Mesenchymal stem cell (in vitro differentiated cells and primary cell): ENCODE data around the gene CFAP410.

Source experiments
- DNase-seq: peaks from one replicate; pipeline ENCODE4 v3.0.0-alpha.2; 2013
- H2AFZ ChIP-seq: one replicate; pipeline ENCODE4 v1.6.1; 2013; ENCODE audit warnings: low read depth, mild to moderate bottlenecking, control low read depth, inconsistent platforms, low read length, moderate library complexity
- H2AK5ac ChIP-seq: 2 replicates; pipeline ENCODE4 v1.6.1; 2013; ENCODE audit warnings: low read length, moderate library complexity, mild to moderate bottlenecking, inconsistent platforms; ENCODE audit not compliant: severe bottlenecking
- H2BK120ac ChIP-seq: one replicate; pipeline ENCODE4 v1.6.1; 2013; ENCODE audit warnings: low read depth, mild to moderate bottlenecking, inconsistent platforms, low read length, moderate library complexity
- H2BK12ac ChIP-seq, 2 experiments: one replicate each; pipeline ENCODE4 v1.6.1; 2013; ENCODE audit warnings: inconsistent platforms in 2 of 2, low read length in 2 of 2, mild to moderate bottlenecking in 2 of 2, moderate library complexity in 2 of 2, control low read depth in 1 of 2
- H2BK15ac ChIP-seq: one replicate; pipeline ENCODE4 v1.6.1; 2013; ENCODE audit warnings: mild to moderate bottlenecking, low read depth, inconsistent platforms; ENCODE audit not compliant: poor library complexity, severe bottlenecking
- H2BK5ac ChIP-seq: 2 replicates; pipeline ENCODE4 v1.6.1; 2013; ENCODE audit warnings: low read depth, mild to moderate bottlenecking, low read length, control low read depth, inconsistent platforms; ENCODE audit not compliant: poor library complexity, severe bottlenecking
- H3K14ac ChIP-seq, 2 experiments: one replicate each; pipeline ENCODE4 v1.6.1; 2013; ENCODE audit warnings: inconsistent platforms in 2 of 2, low read length in 2 of 2, control low read depth in 1 of 2, mild to moderate bottlenecking in 1 of 2, moderate library complexity in 1 of 2
- H3K18ac ChIP-seq, 2 experiments: one replicate each; pipeline ENCODE4 v1.6.1; 2013; ENCODE audit warnings: inconsistent platforms in 2 of 2, low read length in 2 of 2, control low read depth in 1 of 2, low read depth in 1 of 2, mild to moderate bottlenecking in 1 of 2
- H3K23ac ChIP-seq, 2 experiments: one replicate each; pipeline ENCODE4 v1.6.1; 2013; ENCODE audit warnings: inconsistent platforms in 2 of 2, low read length in 2 of 2, mild to moderate bottlenecking in 2 of 2, moderate library complexity in 2 of 2, control low read depth in 1 of 2
- H3K27ac ChIP-seq: 2 replicates; pipeline ENCODE4 v1.5.1; 2013; ENCODE audit warnings: mild to moderate bottlenecking, moderate library complexity, low read length, control low read depth, inconsistent platforms; ENCODE audit not compliant: poor library complexity, severe bottlenecking
- H3K27me3 ChIP-seq, 2 experiments: 2 replicates each; pipeline versions ENCODE4 v1.6.1 to v1.7.0; 2013; ENCODE audit warnings: low read length in 2 of 2, mild to moderate bottlenecking in 2 of 2, moderate library complexity in 2 of 2, control low read depth in 1 of 2, inconsistent platforms in 1 of 2; ENCODE audit not compliant: control insufficient read depth in 1 of 2, insufficient read depth in 1 of 2
- H3K36me3 ChIP-seq, 2 experiments: 2 replicates each; pipeline versions ENCODE4 v1.6.1 to v1.7.0; 2013; ENCODE audit warnings: low read length in 2 of 2, control low read depth in 1 of 2, inconsistent platforms in 1 of 2, low read depth in 1 of 2, mild to moderate bottlenecking in 1 of 2; ENCODE audit not compliant: insufficient read depth in 2 of 2, control insufficient read depth in 1 of 2
- H3K4ac ChIP-seq, 2 experiments: one replicate each; pipeline ENCODE4 v1.6.1; 2013; ENCODE audit warnings: inconsistent platforms in 2 of 2, low read length in 2 of 2, mild to moderate bottlenecking in 2 of 2, moderate library complexity in 2 of 2, control low read depth in 1 of 2, low read depth in 1 of 2
- H3K4me1 ChIP-seq: 2 replicates; pipeline ENCODE4 v1.6.1; 2013; ENCODE audit warnings: low read depth, low read length, control low read depth; ENCODE audit not compliant: control insufficient read depth, insufficient read depth
- H3K4me2 ChIP-seq: 2 replicates; pipeline ENCODE4 v1.6.1; 2013; ENCODE audit warnings: low read length, mild to moderate bottlenecking, inconsistent platforms; ENCODE audit not compliant: poor library complexity, severe bottlenecking
- H3K4me3 ChIP-seq, 2 experiments: 2 replicates each; pipeline versions ENCODE4 v1.5.1 to v1.7.0; 2013; ENCODE audit warnings: low read length in 2 of 2, mild to moderate bottlenecking in 2 of 2, control low read depth in 1 of 2, low read depth in 1 of 2; ENCODE audit not compliant: insufficient read depth in 1 of 2
- H3K79me1 ChIP-seq: replicated peaks from 2 replicates; pipeline ENCODE4 v1.6.1; 2013; ENCODE audit warnings: mild to moderate bottlenecking, control low read depth, low read length, inconsistent platforms; ENCODE audit not compliant: poor library complexity, severe bottlenecking
- H3K9ac ChIP-seq: 2 replicates; pipeline ENCODE4 v1.7.0; 2013; ENCODE audit warnings: mild to moderate bottlenecking, low read length, moderate library complexity
- H3K9me3 ChIP-seq: 2 replicates; pipeline ENCODE4 v1.7.0; 2013; ENCODE audit warnings: mild to moderate bottlenecking, low read length; ENCODE audit not compliant: control insufficient read depth
- H4K8ac ChIP-seq: one replicate; pipeline ENCODE4 v1.6.1; 2013; ENCODE audit warnings: inconsistent platforms, mild to moderate bottlenecking, low read length, moderate library complexity
- H4K91ac ChIP-seq: one replicate; pipeline ENCODE4 v1.6.1; 2013; ENCODE audit warnings: mild to moderate bottlenecking, low read length, inconsistent platforms
- WGBS: methylation state at CpG from one replicate; pipeline ENCODE4 v1.1.7; 2013; ENCODE audit warnings: mixed read lengths; 5-methylcytosine and 5-hydroxymethylcytosine counted together

Gene CFAP410

DNA sequence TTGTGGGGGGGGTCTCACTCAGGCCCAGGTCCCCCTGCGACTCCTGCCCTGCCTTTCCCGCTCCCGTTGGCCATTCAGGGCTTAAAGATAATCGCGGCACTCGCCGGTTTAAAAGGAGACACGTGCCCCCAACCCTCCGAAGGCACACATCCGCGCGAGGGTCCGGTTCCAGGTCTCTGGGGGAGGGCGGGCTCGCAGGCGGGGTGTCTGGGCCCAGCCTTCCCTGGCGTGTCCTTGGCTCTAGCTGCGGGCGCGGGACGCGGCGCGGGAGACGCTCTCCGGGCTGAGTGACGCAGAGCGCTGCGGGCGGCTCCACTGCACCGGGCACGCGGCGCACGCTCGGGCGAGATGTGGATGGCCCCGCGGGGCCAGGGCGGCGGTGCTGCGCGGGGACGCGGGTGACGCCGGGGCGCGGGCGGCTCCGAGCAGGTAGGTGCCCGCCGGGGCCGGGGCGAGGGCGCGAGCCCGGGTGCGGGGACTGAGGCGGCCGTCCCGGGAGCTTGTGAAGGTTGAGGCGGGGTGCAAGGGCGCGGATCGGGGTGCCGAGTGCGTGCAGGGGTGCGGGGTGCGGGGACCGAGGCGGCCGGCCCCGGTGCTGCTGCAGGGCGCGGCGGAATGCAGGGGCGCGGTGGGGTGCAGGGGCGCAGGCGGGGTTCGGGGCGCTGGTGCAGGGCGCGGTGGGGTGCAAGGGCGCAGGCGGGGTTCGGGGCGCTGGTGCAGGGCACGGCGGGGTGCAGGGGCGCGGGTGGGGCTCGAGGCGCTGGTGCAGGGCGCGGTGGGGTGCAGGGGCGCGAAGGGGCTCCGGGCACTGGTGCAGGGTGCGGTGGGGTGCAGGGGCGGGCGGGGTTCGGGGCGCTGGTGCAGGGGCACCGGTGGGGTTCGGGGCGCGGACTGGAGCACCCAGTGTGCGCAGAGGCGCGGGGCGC lies 10.9 kb upstream of the CFAP410 start:
- Histone ChIP-seq H3K14ac (no peak overlapping the region), H2AK5ac (no peak overlapping the region), H3K18ac (no peak overlapping the region), H4K8ac (no peak overlapping the region), H3K9ac (no peak overlapping the region), H3K36me3 (no peaks in the 10 kb centered on the region), H3K23ac (no peak overlapping the region), H3K4ac (no peak overlapping the region), H2AFZ (no peak overlapping the region), H3K4me1 (peaks cover 2% of the 10 kb centered on the region), H2BK5ac (no peak overlapping the region), H3K79me1 (no peaks in the 10 kb centered on the region), H3K27ac (no peak overlapping the region), H2BK12ac (no peak overlapping the region), H3K9me3 (no peaks in the 10 kb centered on the region), H3K27me3 (peaks cover 47 to 76% of the 10 kb centered on the region in 2 experiments), H2BK120ac (no peak overlapping the region), H3K4me3 (no peak overlapping the region), H4K91ac (no peak overlapping the region), H2BK15ac (no peak overlapping the region), H3K4me2 (no peak overlapping the region)
- WGBS: 69% methylated on average over 91 of the region's 113 CpGs
- DNase-seq: no peak

DNA sequence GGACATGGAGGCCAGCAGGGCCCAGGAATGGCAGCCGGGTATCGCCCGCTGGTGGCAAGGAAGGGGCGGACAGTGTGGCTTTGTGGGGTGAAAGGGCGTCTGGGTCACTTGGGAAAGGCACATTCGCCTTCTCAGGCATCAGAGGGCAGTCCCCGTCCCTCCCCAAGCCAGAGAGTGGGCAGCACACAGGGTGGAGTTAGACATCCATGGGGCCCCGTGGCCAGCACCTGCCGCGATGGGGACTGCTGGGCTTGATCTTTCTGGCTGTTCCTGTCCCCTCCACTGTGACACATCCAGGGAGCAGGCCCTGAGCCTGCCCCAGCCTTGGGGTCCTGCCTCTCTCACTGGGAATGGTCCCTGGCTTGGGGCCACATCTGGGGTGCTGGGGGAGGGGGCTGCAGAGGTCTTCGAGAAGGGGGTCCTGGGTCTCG lies 10.2 kb upstream of the CFAP410 start:
- no peak overlapping the region for H3K4me3 ChIP-seq
- H3K23ac ChIP-seq: no peak overlapping the region
- H4K8ac ChIP-seq: no peak overlapping the region
- H3K27me3 ChIP-seq: peaks cover 42 to 75% of the 10 kb centered on the region in 2 experiments
- H2BK120ac ChIP-seq: no peak overlapping the region
- no peaks in the 10 kb centered on the region for H3K36me3 ChIP-seq
- 83% methylated on average over 12 of the region's 12 CpGs for WGBS
- no peak overlapping the region for H2AFZ ChIP-seq
- no peak overlapping the region for H3K14ac ChIP-seq
- no peak overlapping the region for H2AK5ac ChIP-seq
- DNase-seq: no peak
- peaks cover 2% of the 10 kb centered on the region for H3K4me1 ChIP-seq
- H2BK12ac ChIP-seq: no peak overlapping the region
- H3K9ac ChIP-seq: no peak overlapping the region
- no peaks in the 10 kb centered on the region for H3K9me3 ChIP-seq
- H3K4ac ChIP-seq: no peak overlapping the region
- H3K27ac ChIP-seq: no peak overlapping the region
- H4K91ac ChIP-seq: no peak overlapping the region
- H3K79me1 ChIP-seq: no peaks in the 10 kb centered on the region
- H2BK15ac ChIP-seq: no peak overlapping the region
- no peak overlapping the region for H3K18ac ChIP-seq
- no peak overlapping the region for H3K4me2 ChIP-seq
- H2BK5ac ChIP-seq: no peak overlapping the region

DNA sequence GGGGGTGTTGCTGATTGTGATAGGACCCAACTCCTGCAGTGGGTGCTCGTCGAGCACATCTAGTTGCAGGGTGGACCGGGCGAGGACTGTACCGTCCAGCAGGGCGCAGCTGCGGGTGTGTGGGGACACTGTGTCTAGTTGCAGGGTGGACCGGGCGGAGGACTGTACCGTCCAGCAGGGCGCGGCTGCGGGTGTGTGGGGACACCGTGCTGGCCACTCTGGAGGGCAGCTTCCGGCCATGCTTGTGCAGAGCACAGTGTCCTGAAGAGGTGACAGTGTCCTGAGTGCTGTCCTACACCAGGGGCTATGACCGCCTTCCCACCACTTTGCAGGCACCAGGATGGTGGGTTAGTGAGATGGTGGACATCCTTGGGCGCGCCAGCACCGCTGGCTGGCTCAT lies 9.7 kb upstream of the CFAP410 start:
- no peak overlapping the region for H2BK15ac ChIP-seq
- no peak overlapping the region for H2BK5ac ChIP-seq
- no peak overlapping the region for H3K4me3 ChIP-seq
- no peak overlapping the region for H3K4ac ChIP-seq
- H3K27me3 ChIP-seq: peaks cover 36 to 69% of the 10 kb centered on the region in 2 experiments
- H2BK12ac ChIP-seq: no peak overlapping the region
- no peak overlapping the region for H2AK5ac ChIP-seq
- DNase-seq: no peak
- no peak overlapping the region for H3K18ac ChIP-seq
- H3K36me3 ChIP-seq: no peaks in the 10 kb centered on the region
- H3K27ac ChIP-seq: no peak overlapping the region
- H3K9me3 ChIP-seq: no peaks in the 10 kb centered on the region
- no peak overlapping the region for H2BK120ac ChIP-seq
- H3K23ac ChIP-seq: no peak overlapping the region
- peak overlapping the region; percentile 29 for H2AFZ ChIP-seq
- H4K8ac ChIP-seq: no peak overlapping the region
- H3K9ac ChIP-seq: no peak overlapping the region
- H3K14ac ChIP-seq: no peak overlapping the region
- no peak overlapping the region for H4K91ac ChIP-seq
- H3K4me2 ChIP-seq: no peak overlapping the region
- H3K4me1 ChIP-seq: peaks cover 3% of the 10 kb centered on the region
- 94% methylated on average over 19 of the region's 19 CpGs for WGBS
- H3K79me1 ChIP-seq: no peaks in the 10 kb centered on the region

DNA sequence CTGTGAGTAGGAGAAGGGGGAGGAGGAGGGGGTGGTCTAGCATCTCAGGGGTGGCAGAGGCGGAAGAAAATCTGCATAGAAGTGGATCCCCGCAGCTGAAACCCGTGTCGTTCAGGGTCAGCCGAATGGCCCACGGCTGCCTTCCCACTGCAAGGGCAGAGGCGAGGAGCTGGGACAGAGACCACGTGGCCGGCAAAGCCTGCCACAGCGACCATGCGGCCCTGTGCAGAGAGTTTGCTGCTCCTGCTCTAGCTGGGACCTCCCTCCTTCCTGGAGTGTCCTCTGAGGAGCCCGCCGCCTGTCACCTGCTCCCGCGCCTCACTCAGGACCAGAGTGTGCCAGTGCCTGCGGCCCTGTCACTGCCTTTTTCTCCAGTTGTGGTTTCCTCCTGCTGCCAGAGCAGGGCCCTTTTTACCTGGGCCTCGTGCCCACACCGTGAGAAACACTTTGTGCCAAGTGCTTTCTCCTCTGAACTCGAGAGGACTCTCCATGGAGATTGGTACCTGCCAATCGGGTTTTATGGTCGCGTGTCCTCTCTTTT lies 8.8 kb upstream of the CFAP410 start:
- Histone ChIP-seq H3K23ac (no peak overlapping the region), H3K4me3 (no peak overlapping the region), H3K4me2 (no peak overlapping the region), H2AFZ (no peak overlapping the region), H3K27me3 (peaks cover 29 to 60% of the 10 kb centered on the region in 2 experiments), H3K36me3 (no peaks in the 10 kb centered on the region), H3K9me3 (no peaks in the 10 kb centered on the region), H4K8ac (no peak overlapping the region), H4K91ac (no peak overlapping the region), H3K9ac (no peak overlapping the region), H3K27ac (no peak overlapping the region), H2BK5ac (no peak overlapping the region), H2BK12ac (no peak overlapping the region), H2BK15ac (no peak overlapping the region), H3K18ac (no peak overlapping the region), H3K14ac (no peak overlapping the region), H2BK120ac (no peak overlapping the region), H3K4me1 (peaks cover 2% of the 10 kb centered on the region), H2AK5ac (no peak overlapping the region), H3K4ac (no peak overlapping the region), H3K79me1 (no peaks in the 10 kb centered on the region)
- 81% methylated on average over 22 of the region's 22 CpGs for WGBS
- no peak for DNase-seq
